Heart right ventricle (tissue), 16 donors: ENCODE results near the gene FGD1. TPM values are rescaled to one million over a fixed set of nuclear protein-coding genes. Genes with fewer than 3 reads are reported as not detected.
A peak's percentile ranks its signal among the peaks of the same experiment; 100 is the strongest.

Experiments
- ATAC-seq, 8 donors: fragments of 200-7000 bp; cut with Tn5 transposase; one replicate each; pipeline ENCODE4 v1.9.1; 2020; ENCODE audit warnings: mild to moderate bottlenecking in 8 of 8, moderate library complexity in 8 of 8, moderate number of reproducible peaks in 1 of 8
- DNase-seq, 2 donors: peaks; one replicate each; pipeline ENCODE4 v3.0.0-alpha.2; 2020
- H3K27ac ChIP-seq, 10 donors: fragments of 200-600 bp; sonication (generic) in 2 of 10; one replicate each; pipeline versions ENCODE4 v1.5.0 to v1.8.0; 2020 to 2022; ENCODE audit warnings: mild to moderate bottlenecking in 3 of 10
- H3K27me3 ChIP-seq, 7 donors: fragments of 200-600 bp; one replicate each; pipeline ENCODE4 v1.8.0; 2021 to 2022; ENCODE audit warnings: mild to moderate bottlenecking in 2 of 7
- H3K36me3 ChIP-seq, 9 donors: fragments of 200-600 bp; sonication (generic) in 1 of 9; one replicate each; pipeline versions ENCODE4 v1.5.0 to v1.8.0; 2020 to 2022; ENCODE audit warnings: mild to moderate bottlenecking in 2 of 9
- H3K4me1 ChIP-seq, 9 donors: fragments of 200-600 bp; sonication (generic) in 1 of 9; one replicate each; pipeline versions ENCODE4 v1.5.0 to v1.8.0; 2020 to 2022; ENCODE audit warnings: mild to moderate bottlenecking in 4 of 9
- H3K4me3 ChIP-seq, 10 donors: fragments of 200-600 bp; sonication (generic) in 2 of 10; one replicate each; pipeline versions ENCODE4 v1.5.0 to v1.8.0; 2020 to 2022; ENCODE audit warnings: mild to moderate bottlenecking in 7 of 10, moderate library complexity in 2 of 10
- H3K9me3 ChIP-seq, 11 donors: fragments of 200-600 bp in 10 of 11; sonication (generic) in 2 of 11; one replicate each; pipeline versions ENCODE4 v1.5.0 to v1.8.0; 2013 to 2022; ENCODE audit warnings: mild to moderate bottlenecking in 2 of 11, control low read depth in 1 of 11, moderate library complexity in 1 of 11
- WGBS, 2 donors: extraction: QIAGEN DNeasy Blood & Tissue Kit; methylation state at CpG; one replicate each; pipeline ENCODE4 v1.1.7; 2013; ENCODE audit warnings: inconsistent platforms in 1 of 2; 5-methylcytosine and 5-hydroxymethylcytosine counted together
- intact Hi-C, 10 donors: fragments of 100-400 bp; cut with DNase I; formaldehyde crosslinking; loops; one replicate each; pipeline versions ENCODE4 v1.11.1 to v1.14.2; 2022
- polyA plus RNA-seq, 2 donors: library from polyadenylated mRNA; stranded (reverse); fragments of 200-250 nt; gene quantifications; one replicate each; pipeline ENCODE4 v1.2.3, GENCODE V29; 2013
- total RNA-seq, 10 donors: library from RNA; stranded (reverse); fragmentation: NEBNext Ultra II Directional in 3 of 10; extraction: Animal tissue kit (Norgen Biotek cat#: 25700) in 3 of 10; gene quantifications; one replicate each; pipeline versions ENCODE4 v1.2.1 to v1.2.4, GENCODE V29; 2021 to 2023
- TF ChIP-seq, protein P1 (sequence below), 9 donors: fragments of 200-600 bp; sonication (generic) in 2 of 9; IDR thresholded peaks; one replicate each; pipeline versions ENCODE4 v1.5.0 to v1.8.0; 2021 to 2022; ENCODE audit warnings: antibody characterized with exemption in 9 of 9, mild to moderate bottlenecking in 5 of 9, moderate library complexity in 1 of 9
- donor health status: Arrhythmogenic right ventricular cardiomyopathy.
- donor health status: ischemic (EF 13 %, LVEDD 7.1; RV severe dilation, severe dysfunction).
- donor health status: healthy with polysubstance abuse.
- donor health status: DM: no; HTN: yes; CAD: no.
- donor health status: DM: no; HTN: no; CAD: no.
- donor health status: ischemic (EF 25% LVEDD 6.9; RV normal size, moderate dysfunction).
- donor health status: ischemic (EF 25% LVEDD 5.7; RV mildly dilated, moderate dysfunction).
- donor health status: healthy.
- donor health status: DM: yes; HTN: yes; CAD: no.
- donor health status: Ischemic cardiomyopathy.
- donor health status: ischemic (EF 35%, LVEDD 5.7; RV mildly dilated, moderate dysfunction).
- donor health status: nonischemic (EF 11% LVEDD 7.7; RV severe dilation, severe dysfunction).
- donor health status: DM: yes; HTN: yes; CAD: no.
- donor health status: PGD.
- donor health status: ischemic (EF 29% LVEDD 5.4; RV normal size, mild dysfunction).
- donor health status: nonischemic (EF 23%, LVEDD 6.1; RV moderate dilation, normal function).

The FGD1 gene
- total and polyA plus RNA-seq, 12 donors, result 2.8 to 6.6 (median 5.1) TPM

DNA sequence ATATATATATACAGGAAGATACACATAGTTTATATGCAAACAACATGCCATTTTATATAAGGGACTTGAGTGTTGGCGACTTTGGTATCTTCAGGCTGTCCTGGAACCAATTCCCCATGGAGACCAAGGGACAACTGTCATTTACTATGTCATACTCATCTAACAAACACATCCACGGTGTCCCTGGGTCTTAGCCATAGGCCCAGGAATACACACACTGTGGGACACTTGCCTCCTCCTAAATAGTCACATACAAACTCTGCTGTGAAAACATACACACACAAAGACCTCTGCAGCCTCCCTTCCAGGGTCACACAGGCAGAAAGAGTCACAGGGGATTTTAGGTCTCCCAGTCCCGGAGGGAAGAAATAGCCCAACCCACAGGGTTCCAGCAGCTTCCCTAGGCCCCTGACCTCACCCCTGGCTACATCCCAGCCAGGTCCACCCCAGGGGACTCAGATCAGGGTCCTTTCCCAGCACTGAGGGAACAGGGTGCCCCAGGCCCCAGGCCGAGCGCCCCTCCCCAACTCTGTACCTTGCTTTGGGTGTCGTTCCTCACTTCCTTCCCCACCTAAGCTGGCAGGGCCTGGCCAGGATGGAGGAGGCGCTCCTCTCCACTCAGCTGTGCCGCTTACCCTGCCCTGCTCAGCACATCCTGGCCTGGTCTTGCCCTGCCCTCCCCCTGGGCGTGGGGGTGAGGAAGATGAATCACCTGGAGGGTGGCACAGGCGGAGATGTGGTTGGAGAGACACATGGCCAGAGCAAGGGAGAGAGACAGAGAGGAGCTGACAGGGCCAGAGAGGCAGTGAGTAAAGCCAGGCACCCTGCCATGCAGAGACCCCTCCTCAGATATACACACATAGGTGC, 21.8 kb downstream of the FGD1 start:
- H3K9me3 ChIP-seq, result no peaks in the 10 kb centered on the region
- peak in 3 of 8 donors; percentile 34 to 83 (median 53) for ATAC-seq
- intact Hi-C loops, result no loop called here
- H3K27ac ChIP-seq, result no peak overlapping the region
- H3K36me3 ChIP-seq, result peaks cover 0 to 11% (median 0%) of the 10 kb centered on the region in 9 donors
- peaks cover 0 to 6% (median 0%) of the 10 kb centered on the region in 7 donors for H3K27me3 ChIP-seq
- peaks cover 0 to 6% (median 0%) of the 10 kb centered on the region in 9 donors for H3K4me1 ChIP-seq
- no peak for DNase-seq
- H3K4me3 ChIP-seq, result no peak overlapping the region
- TF ChIP-seq, protein P1, sequence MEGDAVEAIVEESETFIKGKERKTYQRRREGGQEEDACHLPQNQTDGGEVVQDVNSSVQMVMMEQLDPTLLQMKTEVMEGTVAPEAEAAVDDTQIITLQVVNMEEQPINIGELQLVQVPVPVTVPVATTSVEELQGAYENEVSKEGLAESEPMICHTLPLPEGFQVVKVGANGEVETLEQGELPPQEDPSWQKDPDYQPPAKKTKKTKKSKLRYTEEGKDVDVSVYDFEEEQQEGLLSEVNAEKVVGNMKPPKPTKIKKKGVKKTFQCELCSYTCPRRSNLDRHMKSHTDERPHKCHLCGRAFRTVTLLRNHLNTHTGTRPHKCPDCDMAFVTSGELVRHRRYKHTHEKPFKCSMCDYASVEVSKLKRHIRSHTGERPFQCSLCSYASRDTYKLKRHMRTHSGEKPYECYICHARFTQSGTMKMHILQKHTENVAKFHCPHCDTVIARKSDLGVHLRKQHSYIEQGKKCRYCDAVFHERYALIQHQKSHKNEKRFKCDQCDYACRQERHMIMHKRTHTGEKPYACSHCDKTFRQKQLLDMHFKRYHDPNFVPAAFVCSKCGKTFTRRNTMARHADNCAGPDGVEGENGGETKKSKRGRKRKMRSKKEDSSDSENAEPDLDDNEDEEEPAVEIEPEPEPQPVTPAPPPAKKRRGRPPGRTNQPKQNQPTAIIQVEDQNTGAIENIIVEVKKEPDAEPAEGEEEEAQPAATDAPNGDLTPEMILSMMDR (IDR thresholded peaks at IDR 0.05), result no peak
- WGBS, 2 donors, result 80 to 85% methylated on average over 10 of the region's 10 CpGs

DNA sequence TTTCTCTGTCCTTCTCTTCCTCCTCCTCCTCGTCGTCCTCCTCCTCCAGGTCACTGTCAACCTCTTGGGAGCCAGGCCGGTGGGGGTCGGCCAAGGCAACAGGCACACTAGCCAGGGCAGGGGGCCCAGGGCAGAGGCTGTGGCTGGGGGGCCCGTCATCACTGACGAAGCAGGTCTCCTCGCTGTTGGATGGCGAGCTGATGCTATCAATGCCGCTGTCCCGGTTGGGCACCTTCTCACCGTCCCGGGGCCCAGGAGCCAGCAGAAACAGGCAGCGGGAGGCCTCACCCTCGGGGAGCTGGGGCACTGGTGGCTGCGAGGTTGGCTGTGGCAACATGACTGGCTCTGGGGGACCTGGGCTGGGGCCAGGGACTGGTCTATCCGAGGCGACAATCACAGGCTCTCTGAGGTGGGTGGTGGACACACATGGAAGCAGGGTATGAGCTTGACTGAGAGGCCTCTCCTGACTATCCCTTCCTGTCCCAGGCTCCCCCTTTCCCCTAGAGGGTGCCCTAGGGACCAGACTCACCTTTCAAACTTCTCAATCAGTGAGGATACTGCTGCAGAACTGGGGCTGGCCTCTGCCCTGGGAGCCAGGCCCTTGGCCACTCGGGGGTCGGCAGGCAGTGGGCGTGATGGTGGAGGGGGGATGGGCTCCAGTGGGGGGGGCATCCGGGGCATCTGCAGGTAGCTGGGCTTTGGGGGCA, 25.8 kb downstream of the FGD1 start:
- Histone ChIP-seq H3K4me3 (no peak overlapping the region), H3K27me3 (peaks cover 0 to 6% (median 0%) of the 10 kb centered on the region in 7 donors), H3K4me1 (no peaks in the 10 kb centered on the region), H3K36me3 (peaks cover 0 to 46% (median 0%) of the 10 kb centered on the region in 9 donors), H3K27ac (no peak overlapping the region), H3K9me3 (no peaks in the 10 kb centered on the region)
- WGBS, 2 donors, result 89 to 92% methylated on average over 17 to 21 of the region's 21 CpGs
- DNase-seq (no peak), ATAC-seq (no peak)
- intact Hi-C loops, result no loop called here
- TF ChIP-seq, protein P1 (IDR thresholded peaks at IDR 0.05), result no peak

DNA sequence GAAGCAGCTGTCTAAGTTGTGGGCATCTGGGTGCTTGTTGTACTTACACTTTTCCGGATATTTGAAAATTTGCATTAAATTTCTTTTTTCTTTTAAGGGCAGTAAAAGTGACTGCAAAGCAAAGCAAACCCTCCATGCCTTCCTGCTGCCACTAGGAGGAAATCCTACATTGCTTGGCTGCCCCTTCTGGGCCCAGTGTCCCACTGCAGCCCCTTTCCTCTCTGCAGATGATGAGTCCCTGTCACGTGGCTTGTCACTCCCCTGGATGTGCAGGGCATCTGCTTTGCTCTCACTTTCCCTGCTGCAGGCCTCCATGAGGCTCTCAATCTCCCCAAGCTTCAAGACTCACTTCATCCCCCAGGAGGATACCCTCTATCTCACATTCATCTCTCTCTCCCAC, 43.1 kb downstream of the FGD1 start:
- ATAC-seq (no peak), DNase-seq (no peak)
- intact Hi-C loops, result no loop called here
- H3K27ac ChIP-seq, result no peak overlapping the region
- peaks cover 0 to 53% (median 0%) of the 10 kb centered on the region in 9 donors for H3K36me3 ChIP-seq
- TF ChIP-seq, protein P1 (IDR thresholded peaks at IDR 0.05), result no peak
- 33 to 45% methylated on average over 2 of the region's 2 CpGs for WGBS, 2 donors
- H3K9me3 ChIP-seq, result no peaks in the 10 kb centered on the region
- H3K4me1 ChIP-seq, result no peaks in the 10 kb centered on the region
- H3K4me3 ChIP-seq, result no peak overlapping the region
- peaks cover 0 to 4% (median 0%) of the 10 kb centered on the region in 7 donors for H3K27me3 ChIP-seq

DNA sequence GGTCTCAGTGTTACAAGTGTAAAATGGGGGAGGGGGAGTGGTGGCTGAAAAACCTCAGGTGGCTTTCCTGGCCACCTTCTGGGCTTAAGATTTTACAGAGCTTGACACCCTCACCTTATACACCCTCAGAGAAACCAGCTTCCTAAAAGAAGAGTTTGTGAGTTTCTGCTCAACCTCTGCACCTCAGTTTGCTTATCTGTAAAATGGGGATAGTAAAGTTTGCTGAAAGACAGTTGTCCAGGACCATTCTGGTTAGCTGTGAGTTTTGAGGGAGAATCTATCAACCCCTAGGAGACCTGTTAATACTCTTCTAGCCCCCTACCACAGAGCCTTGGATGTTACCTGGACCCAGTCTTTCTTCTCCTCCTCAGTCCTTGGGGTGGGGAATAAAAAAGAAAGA, 46.1 kb downstream of the FGD1 start:
- DNase-seq, result no peak
- H3K27ac ChIP-seq, result no peak overlapping the region
- no peak for ATAC-seq
- intact Hi-C loops, result loop anchor here in 1 of 10 donors (10.0 kb wide), 1 partner anchor 45 kb away; the partner anchor contains the start of gene FGD1
- no peaks in the 10 kb centered on the region for H3K9me3 ChIP-seq
- peaks cover 0 to 4% (median 0%) of the 10 kb centered on the region in 7 donors for H3K27me3 ChIP-seq
- H3K36me3 ChIP-seq, result peaks cover 0 to 55% (median 0%) of the 10 kb centered on the region in 9 donors
- no peaks in the 10 kb centered on the region for H3K4me1 ChIP-seq
- TF ChIP-seq, protein P1 (IDR thresholded peaks at IDR 0.05), result no peak
- H3K4me3 ChIP-seq, result no peak overlapping the region
